K562 (cell line): Measurements from ENCODE around the gene TLCD4. TPM values are rescaled to one million over a fixed set of nuclear protein-coding genes. Genes with fewer than 3 reads are reported as not detected.

Experiments
- BMI1 ChIP-seq: fragments of 150-350 bp; IDR thresholded peaks from 2 replicates; pipeline ENCODE4 v1.6.1; 2014; ENCODE audit warnings: low read length
- BRF2 ChIP-seq: IDR thresholded peaks from 3 replicates; pipeline ENCODE4 v1.6.1; 2011; ENCODE audit warnings: borderline replicate concordance, mild to moderate bottlenecking; ENCODE audit not compliant: insufficient read length, insufficient read depth
- CREM ChIP-seq: IDR thresholded peaks from 2 replicates; pipeline ENCODE4 v1.6.1; 2014; ENCODE audit warnings: antibody characterized with exemption, low read depth
- ESRRA ChIP-seq: fragments of 450-650 bp; IDR thresholded peaks from 2 replicates; pipeline ENCODE4 v1.6.1; 2014; ENCODE audit warnings: low read depth, mild to moderate bottlenecking, moderate library complexity, borderline replicate concordance
- GATAD2A ChIP-seq: fragments of 450-650 bp; IDR thresholded peaks from 2 replicates; pipeline ENCODE4 v1.6.1; 2017
- HDAC2 ChIP-seq: fragments of 450-650 bp; IDR thresholded peaks from 2 replicates; pipeline ENCODE4 v1.6.1; 2016; ENCODE audit warnings: mild to moderate bottlenecking
- HDAC3 ChIP-seq: fragments of 450-650 bp; IDR thresholded peaks from 2 replicates; pipeline ENCODE4 v1.6.1; 2018; ENCODE audit warnings: borderline replicate concordance, mild to moderate bottlenecking, moderate library complexity; ENCODE audit not compliant: partially characterized antibody
- HIVEP1 ChIP-seq: fragments of 250-450 bp; sonication (Bioruptor Pico); IDR thresholded peaks from 2 replicates; pipeline ENCODE4 v1.4.0; 2020; ENCODE audit warnings: mild to moderate bottlenecking
- HMG20A ChIP-seq: fragments of 450-650 bp; formaldehyde crosslinking; conservative IDR thresholded peaks from 2 replicates; pipeline ENCODE4 v1.4.0; 2020; ENCODE audit warnings: mild to moderate bottlenecking, mixed read lengths
- HNRNPH1 ChIP-seq: fragments of 200-400 bp; formaldehyde crosslinking; optimal IDR thresholded peaks from 2 replicates; pipeline ENCODE3; 2017; ENCODE audit warnings: low read depth, mild to moderate bottlenecking, low read length, moderate library complexity
- HSF4 ChIP-seq: fragments of 250-450 bp; sonication (Bioruptor Pico); IDR thresholded peaks from 2 replicates; pipeline ENCODE4 v2.1.2; 2022; ENCODE audit warnings: mild to moderate bottlenecking, moderate library complexity, borderline replicate concordance
- JUN ChIP-seq, 2 experiments: sonication (generic) in 1 of 2; formaldehyde crosslinking in 1 of 2; IDR thresholded peaks; 2 replicates each; pipeline versions ENCODE4 v1.6.1 to v1.8.0; 2012 to 2022; ENCODE audit warnings: borderline replicate concordance in 2 of 2, mild to moderate bottlenecking in 2 of 2, improper control_type of control experiment in 1 of 2, low read depth in 1 of 2, low read length in 1 of 2, missing genetic modification reagents in 1 of 2
- MTF1 ChIP-seq: fragments of 250-450 bp; sonication (Bioruptor Pico); IDR thresholded peaks from 2 replicates; pipeline ENCODE4 v1.9.0; 2021; ENCODE audit warnings: moderate library complexity, mild to moderate bottlenecking, inconsistent platforms, borderline replicate concordance
- NCOA1 ChIP-seq: fragments of 450-650 bp; IDR thresholded peaks from 2 replicates; pipeline ENCODE4 v1.6.1; 2016; ENCODE audit warnings: low read depth
- PHF8 ChIP-seq: fragments of 200-600 bp; sonication (generic); IDR thresholded peaks from 2 replicates; pipeline ENCODE4 v1.6.1; 2012; ENCODE audit warnings: mixed run types, mild to moderate bottlenecking, inconsistent platforms, low read length, moderate library complexity, borderline replicate concordance
- PML ChIP-seq: IDR thresholded peaks from 2 replicates; pipeline ENCODE4 v1.6.1; 2012; ENCODE audit warnings: low read length, inconsistent platforms
- RUNX1 ChIP-seq: sonication (generic); IDR thresholded peaks from 2 replicates; pipeline ENCODE4 v1.6.1; 2016; ENCODE audit warnings: antibody characterized with exemption, low read depth
- SMAD1 ChIP-seq: fragments of 150-350 bp; IDR thresholded peaks from 2 replicates; pipeline ENCODE4 v1.6.1; 2014; ENCODE audit warnings: low read length, low read depth; ENCODE audit not compliant: partially characterized antibody
- SRF ChIP-seq, 2 experiments: fragments of 250-450, 450-650 bp in 1 of 2; sonication (Bioruptor Pico) in 1 of 2; sonication (generic) in 1 of 2; formaldehyde crosslinking; IDR thresholded peaks; 2 replicates each; pipeline versions ENCODE4 v1.5.0 to v1.5.1; 2020 to 2022; ENCODE audit warnings: mild to moderate bottlenecking in 1 of 2, missing genetic modification reagents in 1 of 2
- ZBTB9 ChIP-seq: fragments of 450-650 bp; formaldehyde crosslinking; IDR thresholded peaks from 2 replicates; pipeline ENCODE4 v1.4.0; 2020; ENCODE audit warnings: mild to moderate bottlenecking, moderate library complexity
- ZFP1 ChIP-seq: fragments of 450-650 bp; formaldehyde crosslinking; IDR thresholded peaks from 2 replicates; pipeline ENCODE4 v1.4.0; 2020; ENCODE audit warnings: mild to moderate bottlenecking, mixed read lengths
- ZNF140 ChIP-seq: fragments of 250-450 bp; sonication (Bioruptor Pico); IDR thresholded peaks from 2 replicates; pipeline ENCODE4 v1.8.0; 2021; ENCODE audit warnings: moderate library complexity, mild to moderate bottlenecking, inconsistent platforms
- ZNF583 ChIP-seq: fragments of 250-450 bp; sonication (Bioruptor Pico); IDR thresholded peaks from 2 replicates; pipeline ENCODE4 v1.4.0; 2020
- ZNF639 ChIP-seq, 2 experiments: fragments of 200-800 bp in 1 of 2; sonication (Bioruptor generic) in 1 of 2; sonication (generic) in 1 of 2; formaldehyde crosslinking in 1 of 2; IDR thresholded peaks in 1 of 2; conservative IDR thresholded peaks in 1 of 2; 2 replicates each; pipeline versions ENCODE4 v1.5.0 to v1.6.1; 2016 to 2020; ENCODE audit warnings: missing compliant biosample characterization in 1 of 2, missing genetic modification characterization in 1 of 2, missing genetic modification reagents in 1 of 2
- ZNF79 ChIP-seq: fragments of 250-450 bp; sonication (Bioruptor Pico); IDR thresholded peaks from 2 replicates; pipeline ENCODE4 v1.4.0; 2020; ENCODE audit warnings: low read depth, mild to moderate bottlenecking, moderate library complexity
- polyA plus RNA-seq, 8 experiments: library from polyadenylated mRNA; depleted of rRNA in 4 of 8; stranded (reverse) in 5 of 8; unstranded in 3 of 8; fragments of >200 nt; fragmentation: Nextera tagmentation in 2 of 8; fragmentation: Illumina TruSeq in 1 of 8; extraction: Ambion mirVana in 2 of 8; extraction: Trizol in 1 of 8; gene quantifications; 2 replicates each; pipeline versions ENCODE4 v1.2.1 to v1.2.3, GENCODE V29; 2011 to 2014; ENCODE audit warnings: inconsistent platforms in 1 of 8, missing spikeins in 1 of 8
- total RNA-seq, 7 experiments: library from RNA; depleted of rRNA in 6 of 7; stranded (reverse); fragments of >200 nt in 6 of 7; fragmentation: Illumina TruSeq in 2 of 7; extraction: Trizol in 2 of 7; gene quantifications; 2 replicates each; pipeline versions ENCODE4 v1.2.1 to v1.2.3, GENCODE V29; 2011 to 2021; ENCODE audit warnings: low replicate concordance in 1 of 7

TLCD4 gene
- total and polyA plus RNA-seq, 9 of the 15 experiments (the other 6 are each of a cell fraction or from before 2014, with no cell fraction given), result 3.5 to 19.8 (median 7.6) TPM

- TF ChIP-seq PML (no peak), HNRNPH1 (no peak), NCOA1 (no peak), MTF1 (CRISPR knock-in tag) (no peak), RUNX1 (no peak), PHF8 (no peak), GATAD2A (peak; percentile 33; the same call in 1 of the 2 replicates), ZNF639 (CRISPR knock-in tag; conservative IDR thresholded peaks at IDR 0.05 in 1 of 2, IDR thresholded peaks at IDR 0.05 in 1 of 2) (peak in 1 of 2 experiments; percentile 55; a peak in 1 of 4 replicates), ZNF79 (no peak), ESRRA (no peak), HMG20A (CRISPR knock-in tag) (no peak), BRF2 (no peak), BMI1 (no peak), HDAC2 (0 out of 2 replicates have a peak, but pooled peaks have one; percentile 66), ZNF583 (CRISPR knock-in tag) (peak; percentile 76; the same call in 1 of the 2 replicates), SMAD1 (no peak), JUN (IDR thresholded peaks at IDR 0.05; ENCODE audit: borderline replicate concordance, low read depth, low read length) (no peak), JUN (CRISPR knock-in tag; IDR thresholded peaks at IDR 0.05; ENCODE audit: borderline replicate concordance) (no peak), ZNF140 (CRISPR knock-in tag) (no peak), SRF (CRISPR knock-in tag; IDR thresholded peaks at IDR 0.05) (0 out of 4 replicates have a peak, but pooled peaks of 1 of the 2 experiments have one; percentile 38), HSF4 (CRISPR knock-in tag) (peak; percentile 74; the same call in 1 of the 2 replicates), HDAC3 (no peak), ZFP1 (CRISPR knock-in tag) (no peak), CREM (no peak), HIVEP1 (no peak), ZBTB9 (CRISPR knock-in tag) (no peak)
These were observed 32.6 kb upstream of the TLCD4 start (continued) for GRCh38 chr1:95084317-95085176.
